ENCODE data around the gene LGSN.

GRCh38 chr6:63349401-63349800, 29.6 kb upstream of the LGSN start:
- TF ChIP-seq CTCF (IDR thresholded peaks at IDR 0.05; ENCODE audit: borderline replicate concordance, extremely low read depth, low read length, poor library complexity, severe bottlenecking) = no peak
- no peak for TF ChIP-seq EZH2 (IDR thresholded peaks at IDR 0.05; ENCODE audit: borderline replicate concordance, low read depth, low read length, severe bottlenecking)
